ENCODE measurements around the gene CRISP1. TPM values are rescaled to one million over a fixed set of nuclear protein-coding genes. Genes with fewer than 3 reads are reported as not detected.
"Not testable (repeated sequence)": the region's sequence is repeated elsewhere in the genome, so short reads cannot be mapped to it uniquely, and the experiment has no call there.

The CRISP1 gene
- total RNA-seq = not detected in 2 replicates

GRCh38 chr6:49866485-49866943 is at the start of gene CRISP1:
CRISP1 (minus strand) TSS chr6:49866535; CDS start chr6:49857400, 9,135 bp downstream.
- H3K27ac Mint-ChIP-seq = no peak within 1 kb of the TSS
- no peak for DNase-seq (ENCODE audit: low spot score)
- H3K36me3 Mint-ChIP-seq (ENCODE audit: low read depth) = no peaks in the 10 kb centered on the region
- no peaks in the 10 kb centered on the region for H3K27me3 Mint-ChIP-seq (ENCODE audit: low read depth)
- intact Hi-C loops (cut with micrococcal nuclease) = no loop called here
- no peak within 1 kb of the TSS for H3K4me3 Mint-ChIP-seq (ENCODE audit: low read depth)
- peaks cover 3% of the 10 kb centered on the region for H3K9me3 Mint-ChIP-seq
- no peaks in the 10 kb centered on the region for H3K4me1 Mint-ChIP-seq (ENCODE audit: low read depth)

GRCh38 chr6:49915035-49915434 is 48.7 kb upstream of the CRISP1 start:
- Mint-ChIP-seq H3K27ac (no peak overlapping the region), H3K27me3 (ENCODE audit: low read depth) (no peaks in the 10 kb centered on the region), H3K4me1 (ENCODE audit: low read depth) (no peaks in the 10 kb centered on the region), H3K36me3 (ENCODE audit: low read depth) (no peaks in the 10 kb centered on the region), H3K4me3 (ENCODE audit: low read depth) (no peak overlapping the region), H3K9me3 (no peaks in the 10 kb centered on the region)
- intact Hi-C loops (cut with micrococcal nuclease) = no loop called here
- DNase-seq (ENCODE audit: low spot score) = no peak

- H3K27ac Mint-ChIP-seq = no peak overlapping the region
- H3K27me3 Mint-ChIP-seq (ENCODE audit: low read depth) = no peaks in the 10 kb centered on the region
- DNase-seq (ENCODE audit: low spot score) = no peak
- no peak overlapping the region for H3K4me3 Mint-ChIP-seq (ENCODE audit: low read depth)
- H3K9me3 Mint-ChIP-seq = no peaks in the 10 kb centered on the region
- no peaks in the 10 kb centered on the region for H3K4me1 Mint-ChIP-seq (ENCODE audit: low read depth)
- intact Hi-C loops (cut with micrococcal nuclease) = no loop called here
- H3K36me3 Mint-ChIP-seq (ENCODE audit: low read depth) = no peaks in the 10 kb centered on the region
Observed at GRCh38 chr6:49913636-49914375, 47.5 kb upstream of the CRISP1 start.

- Mint-ChIP-seq H3K4me1 (ENCODE audit: low read depth) (no peaks in the 10 kb centered on the region), H3K4me3 (ENCODE audit: low read depth) (no peak overlapping the region)
Observed at GRCh38 chr6:49912196-49912595, 45.9 kb upstream of the CRISP1 start.

GRCh38 chr6:49911252-49911651 is 44.9 kb upstream of the CRISP1 start:
- no peak for DNase-seq (ENCODE audit: low spot score)
- intact Hi-C loops (cut with micrococcal nuclease) = no loop called here
- Mint-ChIP-seq H3K4me1 (ENCODE audit: low read depth) (no peaks in the 10 kb centered on the region), H3K27ac (no peak overlapping the region), H3K36me3 (ENCODE audit: low read depth) (no peaks in the 10 kb centered on the region), H3K9me3 (no peaks in the 10 kb centered on the region), H3K27me3 (ENCODE audit: low read depth) (no peaks in the 10 kb centered on the region), H3K4me3 (ENCODE audit: low read depth) (no peak overlapping the region)

More at GRCh38 chr6:49912196-49912595, 45.9 kb upstream of the CRISP1 start:
- H3K9me3 Mint-ChIP-seq = no peaks in the 10 kb centered on the region
- intact Hi-C loops (cut with micrococcal nuclease) = no loop called here
- H3K27me3 Mint-ChIP-seq (ENCODE audit: low read depth) = no peaks in the 10 kb centered on the region
- H3K36me3 Mint-ChIP-seq (ENCODE audit: low read depth) = no peaks in the 10 kb centered on the region
- DNase-seq (ENCODE audit: low spot score) = no peak
- no peak overlapping the region for H3K27ac Mint-ChIP-seq

- Mint-ChIP-seq H3K4me3 (ENCODE audit: low read depth) (no peak overlapping the region), H3K27ac (no peak overlapping the region)
- intact Hi-C loops (cut with micrococcal nuclease) = no loop called here
Observed at GRCh38 chr6:49909563-49909962, 43.2 kb upstream of the CRISP1 start.

GRCh38 chr6:49906526-49906925 is 40.2 kb upstream of the CRISP1 start:
- intact Hi-C loops (cut with micrococcal nuclease) = no loop called here
- Mint-ChIP-seq H3K4me3 (ENCODE audit: low read depth) (no peak overlapping the region), H3K27ac (no peak overlapping the region), H3K9me3 (no peaks in the 10 kb centered on the region), H3K36me3 (ENCODE audit: low read depth) (no peaks in the 10 kb centered on the region), H3K27me3 (ENCODE audit: low read depth) (no peaks in the 10 kb centered on the region), H3K4me1 (ENCODE audit: low read depth) (no peaks in the 10 kb centered on the region)
- no peak for DNase-seq (ENCODE audit: low spot score)

More at GRCh38 chr6:49909563-49909962, 43.2 kb upstream of the CRISP1 start:
- Mint-ChIP-seq H3K27me3 (ENCODE audit: low read depth) (no peaks in the 10 kb centered on the region), H3K4me1 (ENCODE audit: low read depth) (no peaks in the 10 kb centered on the region), H3K9me3 (no peaks in the 10 kb centered on the region), H3K36me3 (ENCODE audit: low read depth) (no peaks in the 10 kb centered on the region)
- no peak for DNase-seq (ENCODE audit: low spot score)

- H3K4me3 Mint-ChIP-seq (ENCODE audit: low read depth) = no peak overlapping the region
- H3K36me3 Mint-ChIP-seq (ENCODE audit: low read depth) = no peaks in the 10 kb centered on the region
- no peak for DNase-seq (ENCODE audit: low spot score)
Observed at GRCh38 chr6:49905296-49905695, 39.0 kb upstream of the CRISP1 start.

GRCh38 chr6:49902856-49903255 is 36.5 kb upstream of the CRISP1 start:
- Mint-ChIP-seq H3K27me3 (ENCODE audit: low read depth) (no peaks in the 10 kb centered on the region), H3K4me3 (ENCODE audit: low read depth) (no peak overlapping the region), H3K27ac (no peak overlapping the region), H3K9me3 (no peaks in the 10 kb centered on the region), H3K36me3 (ENCODE audit: low read depth) (no peaks in the 10 kb centered on the region), H3K4me1 (ENCODE audit: low read depth) (no peaks in the 10 kb centered on the region)
- intact Hi-C loops (cut with micrococcal nuclease) = no loop called here
- no peak for DNase-seq (ENCODE audit: low spot score)

More at GRCh38 chr6:49905296-49905695, 39.0 kb upstream of the CRISP1 start:
- Mint-ChIP-seq H3K9me3 (no peaks in the 10 kb centered on the region), H3K4me1 (ENCODE audit: low read depth) (no peaks in the 10 kb centered on the region), H3K27ac (no peak overlapping the region), H3K27me3 (ENCODE audit: low read depth) (no peaks in the 10 kb centered on the region)
- intact Hi-C loops (cut with micrococcal nuclease) = no loop called here

- Mint-ChIP-seq H3K4me1 (ENCODE audit: low read depth) (no peaks in the 10 kb centered on the region), H3K9me3 (peaks cover 5% of the 10 kb centered on the region), H3K27ac (no peak overlapping the region), H3K4me3 (ENCODE audit: low read depth) (no peak overlapping the region), H3K27me3 (ENCODE audit: low read depth) (no peaks in the 10 kb centered on the region), H3K36me3 (ENCODE audit: low read depth) (no peaks in the 10 kb centered on the region)
- DNase-seq (ENCODE audit: low spot score) = no peak
- intact Hi-C loops (cut with micrococcal nuclease) = no loop called here
Observed at GRCh38 chr6:49898904-49899566, 32.7 kb upstream of the CRISP1 start.

GRCh38 chr6:49895553-49895952 is 29.2 kb upstream of the CRISP1 start:
- intact Hi-C loops (cut with micrococcal nuclease); H3K4me3 Mint-ChIP-seq (ENCODE audit: low read depth); DNase-seq (ENCODE audit: low spot score); H3K27ac Mint-ChIP-seq; H3K9me3 Mint-ChIP-seq; H3K27me3 Mint-ChIP-seq (ENCODE audit: low read depth); H3K4me1 Mint-ChIP-seq (ENCODE audit: low read depth); H3K36me3 Mint-ChIP-seq (ENCODE audit: low read depth): not testable (repeated sequence)

GRCh38 chr6:49892280-49892679 is 25.9 kb upstream of the CRISP1 start:
- Mint-ChIP-seq H3K9me3 (peaks cover 5% of the 10 kb centered on the region), H3K27ac (no peak overlapping the region), H3K36me3 (ENCODE audit: low read depth) (no peaks in the 10 kb centered on the region), H3K27me3 (ENCODE audit: low read depth) (no peaks in the 10 kb centered on the region), H3K4me1 (ENCODE audit: low read depth) (no peaks in the 10 kb centered on the region), H3K4me3 (ENCODE audit: low read depth) (no peak overlapping the region)
- intact Hi-C loops (cut with micrococcal nuclease) = no loop called here
- DNase-seq (ENCODE audit: low spot score) = no peak

GRCh38 chr6:49890988-49891387 is 24.7 kb upstream of the CRISP1 start:
- no peaks in the 10 kb centered on the region for H3K4me1 Mint-ChIP-seq (ENCODE audit: low read depth)
- H3K27me3 Mint-ChIP-seq (ENCODE audit: low read depth) = no peaks in the 10 kb centered on the region
- H3K27ac Mint-ChIP-seq = no peak overlapping the region
- peaks cover 5% of the 10 kb centered on the region for H3K9me3 Mint-ChIP-seq
- intact Hi-C loops (cut with micrococcal nuclease) = no loop called here
- no peak for DNase-seq (ENCODE audit: low spot score)
- H3K36me3 Mint-ChIP-seq (ENCODE audit: low read depth) = no peaks in the 10 kb centered on the region
- H3K4me3 Mint-ChIP-seq (ENCODE audit: low read depth) = no peak overlapping the region
